Caki2 (cell line): ENCODE data around the gene PPP6C. TPM values are rescaled to one million over a fixed set of nuclear protein-coding genes. Genes with fewer than 3 reads are reported as not detected.
"Not testable (repeated sequence)": the region's sequence is repeated elsewhere in the genome, so short reads cannot be mapped to it uniquely, and the experiment has no call there.

ENCODE experiments used
- DNase-seq: peaks from one replicate; pipeline ENCODE4 v3.0.0-alpha.2; 2015; ENCODE audit warnings: low read depth
- in situ Hi-C: cut with HindIII; loops from 2 replicates; pipeline ENCODE4 v1.10.0; 2016; ENCODE audit warnings: low sequenced_read_pairs, low pct_unique_long_range_greater_than_20kb, mixed read lengths
- total RNA-seq: library from RNA; depleted of rRNA; stranded (reverse); fragments of >200 nt; shearing (Covaris generic); gene quantifications from 2 replicates; pipeline ENCODE4 v1.2.3, GENCODE V29; 2014; ENCODE audit warnings: low replicate concordance; rRNA removed

The PPP6C gene
- total RNA-seq, 1 experiment from 2014 or later = 29.2 TPM

DNA sequence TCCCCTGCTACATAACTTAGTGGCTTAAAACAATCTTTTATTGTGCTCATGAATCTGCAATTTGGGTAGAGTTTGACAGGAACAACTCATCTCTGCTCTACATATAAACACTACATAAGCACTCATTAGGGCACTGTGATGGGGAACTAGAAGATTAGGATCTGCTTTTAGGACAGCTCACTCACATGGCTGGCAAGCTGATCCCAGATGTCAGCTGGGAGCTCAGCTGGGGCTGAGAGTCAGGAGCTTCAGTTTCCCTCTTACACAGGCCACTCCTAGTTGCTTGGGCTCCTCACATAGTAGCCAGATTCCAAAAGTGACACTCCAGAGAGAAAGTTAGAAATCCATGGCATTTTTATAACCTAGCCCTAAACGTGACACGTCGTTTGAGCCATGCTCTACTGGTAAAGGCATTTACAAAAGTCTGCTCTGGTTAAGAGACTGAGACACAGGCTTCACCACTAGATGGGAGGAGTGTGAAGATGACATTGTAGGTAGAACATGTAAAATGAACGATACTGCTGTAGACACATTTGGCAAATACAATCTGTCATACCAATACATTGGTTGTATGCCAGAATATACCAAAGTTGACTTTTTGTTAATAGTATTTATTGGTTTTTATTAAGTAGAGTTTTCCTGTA lies 69.8 kb downstream of the PPP6C start:
- DNase-seq = no peak
- in situ Hi-C loops = no loop called here

- in situ Hi-C loops, DNase-seq: not testable (repeated sequence)
These were observed 70.9 kb downstream of the PPP6C start for GRCh38 chr9:125118696-125119095.

DNA sequence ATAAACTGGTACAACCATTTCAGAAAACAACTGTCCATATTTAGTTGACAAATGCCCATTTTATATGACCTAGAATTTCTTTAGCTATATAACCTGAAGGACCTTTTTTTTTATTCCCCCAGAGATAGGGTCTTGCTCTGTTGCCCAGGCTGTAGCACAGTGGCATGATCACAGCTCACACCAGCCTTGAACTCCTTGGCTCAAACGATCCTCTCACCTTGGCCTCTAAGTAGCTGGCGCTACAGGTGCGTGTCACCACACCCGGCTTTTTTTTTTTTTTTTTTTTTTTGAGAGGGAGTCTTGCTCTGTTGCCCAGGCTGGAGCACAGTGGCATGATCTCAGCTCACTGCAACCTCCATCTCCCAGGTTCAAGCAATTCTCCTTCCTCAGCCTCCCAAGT lies 75.1 kb downstream of the PPP6C start:
- DNase-seq, in situ Hi-C loops: not testable (repeated sequence)

- DNase-seq = no peak
- in situ Hi-C loops = no loop called here
These were observed 79.1 kb downstream of the PPP6C start for GRCh38 chr9:125110464-125110863.

- in situ Hi-C loops, DNase-seq: not testable (repeated sequence)
These were observed 81.1 kb downstream of the PPP6C start for GRCh38 chr9:125108541-125108940.

GRCh38 chr9:125106285-125106893 lies 83.2 kb downstream of the PPP6C start:
- in situ Hi-C loops = no loop called here
- no peak for DNase-seq

- DNase-seq = no peak
- in situ Hi-C loops = no loop called here
These were observed 85.7 kb downstream of the PPP6C start for GRCh38 chr9:125103770-125104460.

GRCh38 chr9:125103021-125103420 lies 86.6 kb downstream of the PPP6C start:
- in situ Hi-C loops = no loop called here
- no peak for DNase-seq

DNA sequence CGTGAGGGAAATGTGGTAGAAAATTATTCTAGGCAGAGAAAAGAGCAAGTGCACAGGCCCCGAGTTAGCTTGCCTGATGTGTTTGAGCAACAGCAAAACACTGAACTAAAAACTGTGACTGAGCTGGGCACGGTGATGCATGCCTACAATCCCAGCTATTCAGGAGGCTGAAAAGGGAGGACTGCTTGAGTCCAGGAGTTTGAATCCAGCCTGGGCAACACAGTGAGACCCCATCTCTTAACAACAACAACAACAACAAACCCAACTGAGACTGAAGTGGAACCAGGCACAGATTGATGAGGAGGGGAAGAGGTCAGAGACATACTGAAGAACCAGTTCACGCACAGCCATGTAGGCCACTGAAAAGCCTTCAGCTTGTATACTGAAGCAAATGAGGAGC lies 88.8 kb downstream of the PPP6C start:
- in situ Hi-C loops = no loop called here
- DNase-seq = no peak

DNA sequence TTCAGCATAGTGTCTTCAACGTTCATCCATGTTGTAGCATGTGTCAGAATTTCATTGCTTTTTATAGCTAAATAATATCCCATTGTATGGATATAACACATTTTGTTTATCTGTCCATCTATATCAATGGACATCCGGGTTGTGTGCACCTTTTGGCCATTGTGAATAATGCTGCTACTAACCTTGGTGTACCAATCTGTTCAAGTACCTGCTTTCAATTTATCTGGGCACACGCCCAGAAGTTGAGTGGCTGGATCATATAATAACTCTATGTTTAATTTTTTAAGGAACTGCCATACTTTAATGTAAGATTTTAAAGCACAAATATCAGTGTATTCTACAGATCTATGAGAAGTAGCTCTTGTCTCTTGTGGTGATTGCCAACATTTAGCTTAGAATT lies 89.8 kb downstream of the PPP6C start:
- in situ Hi-C loops = no loop called here
- no peak for DNase-seq

Other genes with a start within 250 kb of the PPP6C start
- 10.3 and 14.1 TPM in 2 replicates for gene GOLGA1, start 248.7 kb downstream of the PPP6C start, total RNA-seq
- 0.35 and 0.41 TPM in 2 replicates for gene SCAI, start 46.3 kb downstream of the PPP6C start, total RNA-seq
- gene RABEPK, start 10.7 kb upstream of the PPP6C start, total RNA-seq = 39.9 and 44.8 TPM in 2 replicates
- gene HSPA5, start 51.5 kb upstream of the PPP6C start, total RNA-seq = 59.3 and 66.5 TPM in 2 replicates
- 11.2 and 32.6 TPM in 2 replicates for gene GAPVD1, start 72.0 kb upstream of the PPP6C start, total RNA-seq